ENCODE data around the gene PTPRT. TPM values are rescaled to one million over a fixed set of nuclear protein-coding genes. Genes with fewer than 3 reads are reported as not detected.

PTPRT gene
- total RNA-seq, 4 donors from 2014 or later = 0.04 TPM; not detected in 3

- 62 to 72% methylated on average over 6 to 8 of the region's 8 CpGs for WGBS, 2 donors (ENCODE audit: low coverage in 1 of 2)
- H3K9me3 ChIP-seq = no peaks in the 10 kb centered on the region
- H3K27ac ChIP-seq = no peak overlapping the region
- no peak for ATAC-seq
- TF ChIP-seq POLR2A (IDR thresholded peaks at IDR 0.05) (no peak), POLR2AphosphoS5 (IDR thresholded peaks at IDR 0.05) (no peak), EP300 (IDR thresholded peaks at IDR 0.05) (no peak)
- TF ChIP-seq, protein P1, sequence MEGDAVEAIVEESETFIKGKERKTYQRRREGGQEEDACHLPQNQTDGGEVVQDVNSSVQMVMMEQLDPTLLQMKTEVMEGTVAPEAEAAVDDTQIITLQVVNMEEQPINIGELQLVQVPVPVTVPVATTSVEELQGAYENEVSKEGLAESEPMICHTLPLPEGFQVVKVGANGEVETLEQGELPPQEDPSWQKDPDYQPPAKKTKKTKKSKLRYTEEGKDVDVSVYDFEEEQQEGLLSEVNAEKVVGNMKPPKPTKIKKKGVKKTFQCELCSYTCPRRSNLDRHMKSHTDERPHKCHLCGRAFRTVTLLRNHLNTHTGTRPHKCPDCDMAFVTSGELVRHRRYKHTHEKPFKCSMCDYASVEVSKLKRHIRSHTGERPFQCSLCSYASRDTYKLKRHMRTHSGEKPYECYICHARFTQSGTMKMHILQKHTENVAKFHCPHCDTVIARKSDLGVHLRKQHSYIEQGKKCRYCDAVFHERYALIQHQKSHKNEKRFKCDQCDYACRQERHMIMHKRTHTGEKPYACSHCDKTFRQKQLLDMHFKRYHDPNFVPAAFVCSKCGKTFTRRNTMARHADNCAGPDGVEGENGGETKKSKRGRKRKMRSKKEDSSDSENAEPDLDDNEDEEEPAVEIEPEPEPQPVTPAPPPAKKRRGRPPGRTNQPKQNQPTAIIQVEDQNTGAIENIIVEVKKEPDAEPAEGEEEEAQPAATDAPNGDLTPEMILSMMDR (IDR thresholded peaks at IDR 0.05) = no peak
- H3K36me3 ChIP-seq = no peaks in the 10 kb centered on the region
- H3K27me3 ChIP-seq = peaks cover 4% of the 10 kb centered on the region
- no peak overlapping the region for H3K4me3 ChIP-seq
- H3K4me1 ChIP-seq = no peaks in the 10 kb centered on the region
Observed at GRCh38 chr20:42974347-42974746, 215.4 kb downstream of the PTPRT start.

DNA sequence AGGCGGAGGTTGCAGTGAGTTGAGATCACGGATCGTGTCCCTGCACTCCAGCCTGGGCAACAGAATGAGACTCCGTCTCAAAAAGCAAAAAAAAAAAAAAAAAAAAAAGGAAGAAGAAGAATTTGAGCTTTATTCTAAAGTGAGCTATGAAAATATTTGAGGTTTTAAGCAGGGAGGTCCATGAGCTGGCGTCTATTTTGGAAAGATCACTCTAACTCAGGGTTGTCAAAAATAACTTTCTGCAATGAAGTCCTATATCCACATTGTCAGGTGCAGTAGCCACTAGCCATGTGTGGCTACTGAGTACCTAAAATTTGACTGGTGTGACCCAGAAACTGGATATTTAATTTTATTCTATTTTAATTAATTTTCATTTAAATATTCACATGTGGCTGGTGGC lies 217.1 kb downstream of the PTPRT start:
- WGBS, 2 donors (ENCODE audit: low coverage in 1 of 2) = 84 to 96% methylated on average over 4 to 5 of the region's 5 CpGs
- ATAC-seq = no peak
- H3K27ac ChIP-seq = no peak overlapping the region
- no peaks in the 10 kb centered on the region for H3K9me3 ChIP-seq
- no peaks in the 10 kb centered on the region for H3K4me1 ChIP-seq
- H3K4me3 ChIP-seq = no peak overlapping the region
- H3K27me3 ChIP-seq = peaks cover 7% of the 10 kb centered on the region
- TF ChIP-seq, protein P1 (IDR thresholded peaks at IDR 0.05) = no peak
- no peak for TF ChIP-seq EP300 (IDR thresholded peaks at IDR 0.05)
- no peaks in the 10 kb centered on the region for H3K36me3 ChIP-seq

DNA sequence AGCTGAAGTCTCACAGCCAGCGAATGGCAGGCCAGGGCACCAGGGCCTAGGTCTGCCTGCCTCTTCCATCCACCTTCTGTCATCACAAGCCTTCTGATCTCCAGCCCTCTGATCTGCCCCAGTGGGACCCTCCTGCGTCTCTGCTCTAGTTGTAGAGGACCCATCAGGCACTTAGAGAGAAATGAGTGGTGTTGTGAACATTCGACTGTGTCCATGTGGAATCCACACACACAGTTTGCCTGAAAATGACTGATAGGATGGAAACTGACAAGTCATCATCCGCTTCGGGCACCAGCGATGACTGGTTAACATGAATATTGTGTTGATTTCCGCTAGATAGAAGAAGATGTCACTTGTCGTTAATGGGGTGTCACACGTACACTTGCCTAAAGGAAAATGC lies 221.0 kb downstream of the PTPRT start:
- TF ChIP-seq POLR2A (IDR thresholded peaks at IDR 0.05) = no peak
- no peak for TF ChIP-seq EP300 (IDR thresholded peaks at IDR 0.05)
- TF ChIP-seq, protein P1 (IDR thresholded peaks at IDR 0.05) = no peak
- no peak for TF ChIP-seq POLR2AphosphoS5 (IDR thresholded peaks at IDR 0.05)
- peaks cover 7% of the 10 kb centered on the region for H3K27me3 ChIP-seq
- no peak overlapping the region for H3K27ac ChIP-seq
- ATAC-seq = no peak
- H3K4me3 ChIP-seq = no peak overlapping the region
- no peaks in the 10 kb centered on the region for H3K4me1 ChIP-seq
- WGBS, 2 donors (ENCODE audit: low coverage in 1 of 2) = 92 to 100% methylated on average over 1 to 4 of the region's 9 CpGs
- H3K36me3 ChIP-seq = no peaks in the 10 kb centered on the region
- no peaks in the 10 kb centered on the region for H3K9me3 ChIP-seq

GRCh38 chr20:42963796-42964195 lies 225.9 kb downstream of the PTPRT start:
- no peak overlapping the region for H3K4me3 ChIP-seq
- H3K27me3 ChIP-seq = peaks cover 3% of the 10 kb centered on the region
- H3K36me3 ChIP-seq = no peaks in the 10 kb centered on the region
- TF ChIP-seq EP300 (IDR thresholded peaks at IDR 0.05) = no peak
- TF ChIP-seq POLR2AphosphoS5 (IDR thresholded peaks at IDR 0.05) = no peak
- TF ChIP-seq, protein P1 (IDR thresholded peaks at IDR 0.05) = no peak
- no peak for TF ChIP-seq POLR2A (IDR thresholded peaks at IDR 0.05)
- H3K4me1 ChIP-seq = no peaks in the 10 kb centered on the region
- WGBS, 2 donors (ENCODE audit: low coverage in 1 of 2) = 48 to 56% methylated on average over 2 of the region's 2 CpGs
- H3K9me3 ChIP-seq = peaks cover 0 to 5% (median 0%) of the 10 kb centered on the region in 3 donors
- no peak overlapping the region for H3K27ac ChIP-seq
- no peak for ATAC-seq

- H3K27me3 ChIP-seq = peaks cover 7% of the 10 kb centered on the region
- no peak overlapping the region for H3K27ac ChIP-seq
- ATAC-seq = no peak
- peaks cover 0 to 5% (median 0%) of the 10 kb centered on the region in 3 donors for H3K9me3 ChIP-seq
- H3K4me1 ChIP-seq = no peaks in the 10 kb centered on the region
- TF ChIP-seq POLR2A (IDR thresholded peaks at IDR 0.05) (no peak), EP300 (IDR thresholded peaks at IDR 0.05) (no peak), POLR2AphosphoS5 (IDR thresholded peaks at IDR 0.05) (no peak)
- TF ChIP-seq, protein P1 (IDR thresholded peaks at IDR 0.05) = no peak
- no peak overlapping the region for H3K4me3 ChIP-seq
- 76 to 86% methylated on average over 1 to 6 of the region's 6 CpGs for WGBS, 2 donors (ENCODE audit: low coverage in 1 of 2)
- no peaks in the 10 kb centered on the region for H3K36me3 ChIP-seq
Observed at GRCh38 chr20:42961771-42962170, 227.9 kb downstream of the PTPRT start.

All from gastroesophageal sphincter (tissue), 4 donors.